Fibroblast of skin of left biceps (primary cell): ENCODE data around the gene DLG2.

Experiments
- DNase-seq, 2 experiments: peaks; one replicate each; pipeline ENCODE4 v3.0.0-alpha.2; 2013; ENCODE audit warnings: low read depth in 2 of 2

The DLG2 gene

DNA sequence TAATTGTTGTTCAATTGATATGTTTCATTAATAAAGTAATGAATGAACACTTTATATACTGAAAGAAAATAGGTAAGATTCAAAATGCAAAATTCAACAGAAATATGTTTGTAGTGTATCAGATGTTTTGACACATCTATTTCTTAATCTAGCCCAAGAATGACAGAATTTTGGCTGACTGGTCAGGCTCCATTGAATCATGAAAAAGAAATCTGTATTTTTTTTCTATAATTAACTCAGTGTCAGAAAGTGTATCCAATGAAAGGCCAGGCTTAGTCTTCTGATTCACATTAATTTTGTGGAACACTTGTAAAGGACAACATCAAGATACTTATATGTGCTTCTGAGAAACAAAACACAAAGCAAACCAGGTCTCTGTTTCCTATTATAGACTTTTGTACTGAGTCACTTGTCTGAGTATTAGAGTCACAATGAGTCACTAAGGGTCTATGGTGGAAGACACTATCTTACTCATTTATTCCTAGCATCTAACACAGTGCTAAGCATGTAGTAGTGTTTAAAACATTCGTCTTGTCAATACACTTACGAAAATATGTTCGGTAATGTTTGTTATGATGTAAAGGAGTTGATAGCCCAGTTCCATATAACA is 2043.3 kb downstream of the DLG2 start:
- no peak for DNase-seq

- no peak for DNase-seq
These were observed 2052.6 kb downstream of the DLG2 start for GRCh38 chr11:83574519-83574918.

- no peak for DNase-seq
These were observed 2054.3 kb downstream of the DLG2 start for GRCh38 chr11:83572581-83573496.

- DNase-seq: no peak
These were observed 2055.8 kb downstream of the DLG2 start for GRCh38 chr11:83571302-83571701.

DNA sequence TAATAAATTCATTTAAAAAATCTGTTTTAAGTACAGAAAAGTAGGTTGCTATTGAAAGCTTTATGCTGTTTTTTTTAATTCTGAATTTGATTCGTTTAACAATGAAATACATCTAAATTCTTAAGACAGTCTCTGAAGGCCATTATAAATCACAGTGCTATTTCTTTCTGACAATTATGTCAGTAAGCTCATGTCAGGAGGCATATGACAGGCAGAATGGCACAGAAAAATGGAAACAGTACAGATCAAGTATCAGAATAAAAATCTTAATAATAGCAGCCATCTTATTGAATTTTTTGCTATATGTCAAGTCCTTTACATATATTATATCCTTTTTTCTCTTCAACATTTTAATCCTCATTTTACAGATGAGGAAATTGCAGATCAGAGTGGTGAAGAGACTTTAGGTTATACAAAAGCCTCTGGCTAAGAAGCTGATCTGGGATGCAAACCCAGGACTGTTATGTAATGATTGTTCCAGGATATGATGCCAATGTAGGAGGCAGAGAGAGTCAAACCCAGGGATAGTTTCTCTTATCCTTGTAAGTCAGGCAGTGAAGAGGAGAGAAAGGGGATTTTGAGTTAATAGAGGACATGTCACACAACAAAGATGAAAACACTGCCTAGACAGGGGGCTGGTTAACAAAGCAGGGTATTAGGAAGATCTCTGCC is 2057.9 kb downstream of the DLG2 start:
- DNase-seq: no peak

GRCh38 chr11:83568516-83568915 is 2058.6 kb downstream of the DLG2 start:
- no peak for DNase-seq

DNA sequence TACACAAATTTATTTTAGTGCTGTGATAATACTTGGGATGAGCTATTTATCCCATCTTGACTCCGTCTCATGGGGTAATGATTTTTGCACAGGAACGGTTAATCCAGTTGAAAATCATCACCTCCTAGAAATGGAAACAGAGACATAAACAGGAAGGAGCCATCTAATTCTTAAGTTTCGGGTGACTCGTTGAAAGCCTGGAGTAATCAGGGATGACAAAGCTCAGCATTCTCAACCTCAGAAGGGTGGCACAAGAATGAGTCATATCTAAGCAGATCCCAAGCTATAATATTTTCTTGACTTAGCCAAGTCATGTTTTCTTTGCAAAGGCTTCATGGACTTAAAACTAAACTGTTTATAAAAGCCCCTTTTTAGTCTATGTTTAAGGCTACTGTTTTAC is 2060.2 kb downstream of the DLG2 start:
- DNase-seq: no peak

DNA sequence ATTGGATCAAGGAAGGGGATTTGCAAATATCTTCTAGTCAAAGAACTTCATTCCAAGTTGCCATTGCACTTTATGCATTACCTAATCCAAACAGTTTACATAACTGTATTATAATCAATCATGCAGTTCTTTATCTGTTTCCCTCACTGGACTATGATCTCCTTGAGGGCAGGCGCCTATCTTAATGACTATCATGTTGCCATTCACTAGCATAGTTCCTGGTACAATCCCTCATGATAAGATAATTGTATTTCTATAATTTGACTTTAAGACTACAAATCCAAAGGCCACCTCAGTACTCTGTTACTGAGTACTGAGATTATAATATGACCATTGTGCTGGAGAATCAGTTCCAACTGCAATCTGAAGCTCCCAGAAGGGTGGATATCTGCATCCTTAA is 2062.3 kb downstream of the DLG2 start:
- DNase-seq: no peak

- DNase-seq: no peak
These were observed 2068.9 kb downstream of the DLG2 start for GRCh38 chr11:83558281-83558680.

- no peak for DNase-seq
These were observed 2069.5 kb downstream of the DLG2 start for GRCh38 chr11:83557653-83558052.

- DNase-seq: peak; percentile 36 to 37
These were observed 2072.3 kb downstream of the DLG2 start for GRCh38 chr11:83554876-83555275.

DNA sequence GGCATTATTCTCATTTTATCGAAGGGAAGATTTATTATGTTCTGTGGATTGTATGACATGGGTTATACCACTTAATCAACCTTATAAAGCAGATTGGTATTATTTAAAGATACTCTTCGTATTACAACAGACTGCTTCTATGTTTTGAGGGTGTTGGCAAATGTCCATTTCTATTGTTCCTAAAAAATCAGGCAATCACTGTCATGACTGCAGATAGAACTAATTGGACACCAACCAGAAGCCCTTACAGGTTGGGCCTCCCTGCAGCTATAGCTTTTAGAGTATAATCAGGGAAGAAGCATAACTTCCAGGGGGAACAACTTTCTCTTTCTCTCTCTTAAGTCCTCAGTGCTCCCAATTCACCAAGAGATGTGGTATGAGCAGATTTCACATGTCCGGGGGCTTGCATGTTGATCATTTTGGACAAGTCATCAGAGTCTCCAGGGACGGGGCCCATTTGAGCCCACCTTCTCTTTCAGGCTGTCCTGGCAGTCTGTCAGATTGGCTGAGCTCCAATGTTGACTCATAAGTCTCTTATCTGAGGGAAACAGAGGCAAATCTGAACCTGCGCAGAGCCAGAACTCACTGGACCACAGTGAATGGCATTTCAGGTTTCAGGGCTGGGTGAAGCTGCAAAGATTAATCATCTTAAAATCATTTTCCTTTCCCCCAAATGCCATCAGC is 2077.0 kb downstream of the DLG2 start:
- no peak for DNase-seq

GRCh38 chr11:83546368-83546767 is 2080.8 kb downstream of the DLG2 start:
- no peak for DNase-seq

GRCh38 chr11:83545494-83546260 is 2081.5 kb downstream of the DLG2 start:
- DNase-seq: no peak

- no peak for DNase-seq
These were observed 2082.3 kb downstream of the DLG2 start for GRCh38 chr11:83544846-83545245.

GRCh38 chr11:83543706-83544439 is 2083.3 kb downstream of the DLG2 start:
- DNase-seq: no peak

- DNase-seq: no peak
These were observed 2084.3 kb downstream of the DLG2 start for GRCh38 chr11:83542861-83543260.

DNA sequence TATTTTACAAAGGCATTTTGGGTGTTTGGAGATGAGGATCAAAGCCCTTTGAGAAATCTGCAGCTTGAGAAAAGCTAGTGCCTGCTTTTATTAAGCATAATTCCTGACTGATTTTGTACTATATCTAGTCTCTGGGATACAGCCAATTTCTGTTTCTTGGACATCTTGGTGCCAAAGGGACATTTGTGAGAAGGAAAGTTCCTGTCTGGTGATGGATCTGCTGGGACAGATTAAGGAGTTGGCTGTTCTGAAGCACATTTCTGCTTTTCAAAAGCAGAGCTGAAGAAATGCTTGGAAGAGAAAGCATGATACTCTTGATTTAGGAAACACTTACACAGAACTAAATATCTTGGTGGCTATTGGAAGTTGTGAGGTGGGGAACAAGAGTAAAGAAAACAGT is 2086.4 kb downstream of the DLG2 start:
- DNase-seq: no peak

DNA sequence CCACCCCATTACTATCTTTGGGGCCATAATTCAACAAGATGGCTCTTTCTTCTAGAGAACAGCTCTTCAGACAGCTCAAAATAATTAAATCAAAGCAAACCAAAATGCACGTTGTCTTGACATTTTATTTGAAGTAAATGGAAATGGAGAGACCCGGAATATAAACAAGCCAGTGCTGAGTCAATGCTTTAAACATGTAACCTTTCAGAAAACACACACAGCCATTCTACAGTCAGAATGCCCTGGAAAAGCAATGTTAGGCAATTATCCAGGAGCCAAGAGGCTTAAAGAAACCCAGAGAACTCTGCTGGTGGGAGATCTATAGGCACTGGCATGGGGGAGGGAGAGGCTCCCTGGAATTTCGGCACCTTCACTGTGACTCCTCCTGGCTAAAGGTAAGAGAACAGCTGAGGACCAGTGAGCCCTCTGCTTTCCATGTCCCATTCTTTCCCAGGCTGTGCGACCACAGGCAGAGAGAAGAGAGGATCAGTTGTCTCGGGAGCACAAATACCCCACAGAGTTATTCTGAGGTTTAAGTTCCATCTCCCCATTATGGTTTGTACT is 2086.9 kb downstream of the DLG2 start:
- no peak for DNase-seq

- no peak for DNase-seq
These were observed 2088.9 kb downstream of the DLG2 start for GRCh38 chr11:83538286-83538685.
